ENCODE data around the gene BRINP2. TPM values are rescaled to one million over a fixed set of nuclear protein-coding genes. Genes with fewer than 3 reads are reported as not detected.

BRINP2 gene
- total RNA-seq, 6 experiments from 2014 or later = 0.09 to 0.57 (median 0.36) TPM

DNA sequence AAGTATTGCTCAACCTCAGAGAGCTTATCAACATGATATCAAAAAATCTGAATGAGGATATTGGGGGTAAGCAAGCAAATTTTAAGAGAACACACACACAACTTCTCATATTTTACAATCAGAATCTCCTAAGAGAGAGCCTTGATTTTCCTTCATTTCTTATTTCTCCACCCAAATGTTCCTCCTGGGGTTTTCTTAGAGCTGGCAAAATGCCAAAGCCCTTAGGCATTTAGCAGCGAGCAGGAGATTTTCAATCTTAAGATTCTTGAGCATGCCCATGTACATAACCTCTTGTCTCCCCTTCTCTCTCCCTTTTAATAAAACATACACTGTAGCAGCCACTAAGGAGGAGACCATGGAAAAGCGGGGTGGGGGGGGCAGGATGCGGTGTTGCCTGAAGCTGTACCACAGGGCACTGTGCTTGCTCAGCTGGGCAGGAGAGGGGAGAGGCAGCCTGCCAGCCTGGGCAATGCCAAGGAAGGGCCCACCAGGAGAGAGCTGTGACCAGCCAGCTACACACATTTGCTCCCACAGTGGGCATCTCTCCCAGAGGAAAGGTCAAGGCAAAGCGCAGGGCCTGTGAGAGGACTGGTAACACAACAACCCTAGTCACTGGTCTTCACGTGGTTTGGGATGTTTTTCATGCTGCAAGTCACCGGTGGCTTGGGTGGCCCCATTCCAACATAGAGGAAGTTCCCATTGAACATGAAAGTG lies 4.3 kb downstream of the BRINP2 start:
- intact Hi-C loops (cut with DNase I) = loop anchor here in 1 of 2 donors (10.0 kb wide), 1 partner anchor 280 kb away; no protein-coding TSS in a partner anchor
- TF ChIP-seq POLR2A (IDR thresholded peaks at IDR 0.05) = no peak
- TF ChIP-seq, protein P1, sequence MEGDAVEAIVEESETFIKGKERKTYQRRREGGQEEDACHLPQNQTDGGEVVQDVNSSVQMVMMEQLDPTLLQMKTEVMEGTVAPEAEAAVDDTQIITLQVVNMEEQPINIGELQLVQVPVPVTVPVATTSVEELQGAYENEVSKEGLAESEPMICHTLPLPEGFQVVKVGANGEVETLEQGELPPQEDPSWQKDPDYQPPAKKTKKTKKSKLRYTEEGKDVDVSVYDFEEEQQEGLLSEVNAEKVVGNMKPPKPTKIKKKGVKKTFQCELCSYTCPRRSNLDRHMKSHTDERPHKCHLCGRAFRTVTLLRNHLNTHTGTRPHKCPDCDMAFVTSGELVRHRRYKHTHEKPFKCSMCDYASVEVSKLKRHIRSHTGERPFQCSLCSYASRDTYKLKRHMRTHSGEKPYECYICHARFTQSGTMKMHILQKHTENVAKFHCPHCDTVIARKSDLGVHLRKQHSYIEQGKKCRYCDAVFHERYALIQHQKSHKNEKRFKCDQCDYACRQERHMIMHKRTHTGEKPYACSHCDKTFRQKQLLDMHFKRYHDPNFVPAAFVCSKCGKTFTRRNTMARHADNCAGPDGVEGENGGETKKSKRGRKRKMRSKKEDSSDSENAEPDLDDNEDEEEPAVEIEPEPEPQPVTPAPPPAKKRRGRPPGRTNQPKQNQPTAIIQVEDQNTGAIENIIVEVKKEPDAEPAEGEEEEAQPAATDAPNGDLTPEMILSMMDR (IDR thresholded peaks at IDR 0.05) = no peak
- WGBS (ENCODE audit: insufficient coverage, low coverage, low lambda C conversion rate, missing lambda C conversion rate) = 75% methylated on average over 3 of the region's 6 CpGs
- Histone ChIP-seq H3K4me1 (peaks cover 0 to 7% (median 0%) of the 10 kb centered on the region in 4 donors), H3K4me3 (no peak overlapping the region), H3K9me3 (no peaks in the 10 kb centered on the region), H3K36me3 (no peaks in the 10 kb centered on the region), H3K27me3 (no peaks in the 10 kb centered on the region), H3K27ac (no peak overlapping the region)
- ATAC-seq = no peak
- DNase-seq = no peak

DNA sequence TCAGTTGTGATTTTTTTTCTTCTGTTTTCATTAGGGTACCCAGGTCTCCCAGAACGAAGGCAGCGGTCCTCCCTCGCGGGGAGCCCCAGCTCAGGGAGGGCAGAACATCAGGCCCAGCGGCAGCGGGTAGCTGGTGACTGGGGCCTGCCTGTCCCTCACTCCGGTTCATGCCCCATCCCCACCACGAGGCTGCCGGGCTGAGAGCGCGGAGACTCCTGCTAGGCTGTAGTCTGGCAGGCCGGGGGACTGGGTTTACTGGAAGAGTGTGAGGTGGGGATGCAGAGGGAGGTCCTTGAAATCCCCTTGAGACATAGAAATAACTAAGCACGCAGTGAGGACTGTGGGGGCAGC lies 10.5 kb downstream of the BRINP2 start:
- TF ChIP-seq POLR2A (IDR thresholded peaks at IDR 0.05) = no peak
- TF ChIP-seq, protein P1 (IDR thresholded peaks at IDR 0.05) = no peak
- intact Hi-C loops (cut with DNase I) = no loop called here
- H3K4me3 ChIP-seq = peak overlapping the region in 1 of 3 donors; percentile 24
- H3K36me3 ChIP-seq = no peaks in the 10 kb centered on the region
- WGBS (ENCODE audit: insufficient coverage, low coverage, low lambda C conversion rate, missing lambda C conversion rate) = 6% methylated on average over 13 of the region's 13 CpGs
- H3K4me1 ChIP-seq = peaks cover 0 to 6% (median 0%) of the 10 kb centered on the region in 4 donors
- H3K27ac ChIP-seq = no peak overlapping the region
- ATAC-seq (peak; percentile 15 to 47 (median 31)), DNase-seq (peak in 2 of 3 donors; percentile 24 to 50)
- H3K27me3 ChIP-seq = peaks cover 0 to 3% of the 10 kb centered on the region in 2 donors
- H3K9me3 ChIP-seq = no peaks in the 10 kb centered on the region

DNA sequence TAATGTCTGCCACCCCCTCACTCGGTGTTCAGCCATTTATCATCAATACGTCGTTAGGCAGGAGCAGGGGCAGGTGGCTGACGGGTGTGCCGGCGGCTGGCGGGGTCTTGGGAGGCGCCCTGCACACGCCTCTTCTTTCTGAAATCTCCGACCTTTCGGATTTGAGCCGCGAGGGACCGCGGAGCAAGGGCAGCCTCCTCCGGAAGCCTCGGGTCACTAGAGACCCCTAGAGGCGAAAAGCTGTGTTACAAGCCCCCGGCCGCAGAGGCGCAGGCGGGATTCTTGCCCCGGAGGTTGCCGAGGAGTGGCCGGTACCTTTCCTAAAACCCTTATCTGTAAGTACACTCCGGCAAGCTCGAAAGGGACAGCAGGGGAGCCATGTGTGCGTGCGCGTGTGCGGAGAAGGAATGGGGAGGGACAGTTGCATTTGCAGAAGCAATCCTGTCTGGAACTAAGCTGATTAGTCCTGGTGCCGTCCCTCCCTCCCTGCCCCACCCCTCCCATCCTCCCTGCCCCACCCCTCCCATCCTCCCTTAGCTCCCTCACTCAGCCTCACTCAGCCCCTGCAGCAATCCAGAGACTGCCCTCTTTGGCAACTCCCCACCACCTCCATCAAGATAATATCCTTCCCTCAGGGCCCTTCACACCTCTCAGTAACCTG lies 11.0 kb downstream of the BRINP2 start:
- H3K9me3 ChIP-seq = no peaks in the 10 kb centered on the region
- peak overlapping the region in 1 of 3 donors; percentile 24 for H3K4me3 ChIP-seq
- TF ChIP-seq POLR2A (IDR thresholded peaks at IDR 0.05) = no peak
- TF ChIP-seq, protein P1 (IDR thresholded peaks at IDR 0.05) = peak; percentile 58 to 83 (median 77)
- no peaks in the 10 kb centered on the region for H3K36me3 ChIP-seq
- WGBS (ENCODE audit: insufficient coverage, low coverage, low lambda C conversion rate, missing lambda C conversion rate) = 5% methylated on average over 14 of the region's 32 CpGs
- peaks cover 0 to 6% (median 0%) of the 10 kb centered on the region in 4 donors for H3K4me1 ChIP-seq
- intact Hi-C loops (cut with DNase I) = no loop called here
- H3K27ac ChIP-seq = no peak overlapping the region
- DNase-seq (peak; percentile 54 to 68 (median 56)), ATAC-seq (peak; percentile 93 to 98 (median 96))
- H3K27me3 ChIP-seq = peaks cover 0 to 3% of the 10 kb centered on the region in 2 donors

DNA sequence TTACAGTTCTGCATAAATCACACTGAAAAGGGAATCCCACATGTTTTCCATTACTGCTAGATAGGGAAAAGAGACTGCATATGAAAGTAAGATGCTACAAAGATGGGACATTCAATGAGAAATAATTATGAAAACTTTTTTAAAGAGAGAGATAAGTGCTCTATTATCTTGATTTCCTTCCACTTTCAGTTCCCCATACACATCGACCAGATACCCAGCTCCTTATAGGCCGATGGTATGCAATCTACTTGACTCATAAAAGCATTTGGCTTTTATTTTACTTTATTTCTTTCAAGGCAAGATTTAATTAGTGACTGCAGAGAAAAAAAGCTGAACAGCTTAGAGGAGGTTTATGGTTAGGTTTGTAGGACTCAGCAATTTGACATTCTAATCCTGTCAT lies 13.1 kb downstream of the BRINP2 start:
- Histone ChIP-seq H3K27me3 (peaks cover 0 to 3% of the 10 kb centered on the region in 2 donors), H3K27ac (no peak overlapping the region), H3K4me1 (peaks cover 0 to 6% (median 0%) of the 10 kb centered on the region in 4 donors), H3K4me3 (no peak overlapping the region), H3K9me3 (no peaks in the 10 kb centered on the region), H3K36me3 (no peaks in the 10 kb centered on the region)
- ATAC-seq (no peak), DNase-seq (no peak)
- WGBS (ENCODE audit: insufficient coverage, low coverage, low lambda C conversion rate, missing lambda C conversion rate) = 38% methylated on average over 2 of the region's 2 CpGs
- intact Hi-C loops (cut with DNase I) = no loop called here
- TF ChIP-seq, protein P1 (IDR thresholded peaks at IDR 0.05) = no peak
- TF ChIP-seq POLR2A (IDR thresholded peaks at IDR 0.05) = no peak

Data from right lobe of liver (tissue), 6 donors.